NCI-H748 (cell line): Measurements from ENCODE around the gene GIPC1.
A peak's percentile ranks its signal among the peaks of the same experiment; 100 is the strongest.
"Not testable (repeated sequence)": the region's sequence is repeated elsewhere in the genome, so short reads cannot be mapped to it uniquely, and the experiment has no call there.

Experiments
- DNase-seq: peaks from one replicate; lab custom pipeline; 2025; ENCODE audit not compliant: unreplicated experiment; lab: John Stamatoyannopoulos, UW

Gene GIPC1

DNA sequence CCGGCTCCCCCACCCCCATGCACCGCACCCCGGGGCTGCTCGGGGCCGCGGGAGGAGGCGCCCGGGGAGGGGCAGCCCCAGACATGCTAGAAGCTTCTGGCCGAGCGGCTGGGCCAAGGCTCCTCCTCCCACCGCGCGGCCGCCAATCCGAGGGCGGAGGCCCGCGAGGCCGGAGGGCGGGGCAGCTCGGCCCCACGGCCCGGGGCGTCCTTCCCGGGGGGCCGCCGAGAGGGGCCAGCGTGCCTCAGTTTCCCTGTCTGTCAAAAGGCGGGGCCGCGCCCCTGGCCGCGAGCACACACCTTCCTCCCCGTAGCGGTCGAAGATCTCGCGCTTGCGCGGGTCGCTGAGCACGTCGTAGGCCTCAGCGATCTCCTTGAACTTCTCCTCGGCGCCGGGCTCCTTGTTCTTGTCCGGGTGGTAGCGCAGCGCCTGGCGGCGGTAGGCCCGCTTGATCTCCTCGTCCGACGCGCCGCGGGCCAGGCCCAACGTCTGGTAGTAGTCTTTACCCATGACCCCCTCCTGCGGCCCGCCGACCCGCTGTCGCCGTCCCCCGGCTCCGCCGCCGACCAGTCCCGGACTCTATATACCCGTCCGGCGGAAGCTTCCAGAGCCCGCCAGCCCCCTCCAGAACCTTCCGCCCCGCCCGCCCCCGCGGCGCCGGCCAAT, 22.0 kb upstream of the GIPC1 start, which contains the start of gene DNAJB1:
TSS of gene DNAJB1 (minus strand) at position 558 of the 666 bp plus-strand sequence. CDS start at position 510, 48 bp downstream.
- DNase-seq, result peak; percentile 62

DNA sequence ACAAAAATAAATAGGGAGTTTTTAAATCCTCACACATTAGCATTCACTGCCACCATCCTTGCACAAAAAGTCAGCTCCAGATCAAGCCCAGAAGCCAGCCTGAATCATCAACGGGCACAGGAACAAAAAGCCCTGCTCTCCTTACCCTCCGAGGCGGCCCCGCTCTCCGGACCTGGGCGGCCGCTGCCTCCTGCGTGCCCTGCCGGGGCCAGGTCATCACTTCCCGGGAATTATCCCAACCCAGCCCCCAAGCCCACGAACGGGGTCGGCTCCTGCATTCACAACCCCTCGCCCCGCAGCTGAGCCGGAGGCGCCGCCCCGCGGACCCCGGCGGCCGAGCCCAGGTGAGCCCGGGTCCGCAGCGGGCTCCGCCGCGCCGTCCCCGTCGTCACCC, 21.5 kb upstream of the GIPC1 start:
- DNase-seq, result peak; percentile 35

DNA sequence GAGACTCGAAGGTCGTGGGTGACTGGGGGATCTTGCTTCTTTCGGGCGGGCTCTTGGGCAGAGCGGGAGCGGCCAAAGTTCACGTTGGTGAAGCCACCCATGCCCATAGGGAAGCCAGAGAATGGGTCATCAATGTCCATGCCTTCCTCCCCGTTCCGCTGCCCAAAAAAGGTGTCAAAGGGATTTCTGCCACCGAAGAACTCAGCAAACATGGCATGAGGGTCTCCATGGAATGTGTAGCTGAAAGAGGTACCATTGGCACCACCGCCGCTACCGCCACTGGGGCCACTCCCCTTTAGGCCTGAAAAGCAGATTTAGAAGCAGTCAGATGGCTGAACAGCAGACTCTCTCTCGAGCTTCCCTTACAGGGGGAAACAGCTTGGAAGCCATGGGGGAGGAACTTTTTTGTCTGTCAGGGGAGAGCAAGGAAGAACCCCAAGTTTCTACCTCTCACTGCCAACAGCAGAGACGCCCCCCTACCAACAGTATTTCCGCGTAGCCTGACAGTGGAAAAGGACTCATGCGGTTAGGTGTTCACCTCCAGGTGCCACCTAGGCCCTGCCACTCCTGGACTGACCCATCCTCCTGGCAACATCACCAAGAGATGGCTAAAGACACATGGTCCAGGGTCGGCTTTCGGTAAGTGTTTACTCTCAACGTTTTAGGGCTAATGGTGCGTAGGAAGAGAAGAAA, 21.0 kb upstream of the GIPC1 start:
- DNase-seq, result no peak

DNA sequence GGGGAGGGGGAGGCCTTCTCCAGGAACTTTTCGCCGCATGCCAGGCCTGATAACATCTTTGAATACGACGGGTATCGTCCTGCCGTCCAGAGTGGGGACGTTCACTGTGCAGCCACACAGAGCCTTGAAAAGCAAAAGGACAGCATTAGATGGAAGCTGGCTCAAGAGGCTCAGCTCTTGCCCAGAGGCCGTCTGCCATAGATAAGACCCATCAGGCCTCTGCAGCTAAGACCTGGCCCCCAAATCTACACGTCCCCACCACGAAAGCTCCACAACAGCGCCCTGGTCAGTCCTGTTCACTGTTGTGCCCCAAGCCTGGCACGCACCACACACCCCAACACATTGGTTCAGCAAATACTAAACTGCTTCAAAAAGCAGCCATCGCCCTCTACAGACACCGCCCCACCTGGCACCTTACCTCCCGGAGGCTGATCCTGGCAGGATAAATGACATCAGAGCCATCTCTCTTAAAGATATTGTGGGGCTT, 20.2 kb upstream of the GIPC1 start:
- DNase-seq, result no peak

DNA sequence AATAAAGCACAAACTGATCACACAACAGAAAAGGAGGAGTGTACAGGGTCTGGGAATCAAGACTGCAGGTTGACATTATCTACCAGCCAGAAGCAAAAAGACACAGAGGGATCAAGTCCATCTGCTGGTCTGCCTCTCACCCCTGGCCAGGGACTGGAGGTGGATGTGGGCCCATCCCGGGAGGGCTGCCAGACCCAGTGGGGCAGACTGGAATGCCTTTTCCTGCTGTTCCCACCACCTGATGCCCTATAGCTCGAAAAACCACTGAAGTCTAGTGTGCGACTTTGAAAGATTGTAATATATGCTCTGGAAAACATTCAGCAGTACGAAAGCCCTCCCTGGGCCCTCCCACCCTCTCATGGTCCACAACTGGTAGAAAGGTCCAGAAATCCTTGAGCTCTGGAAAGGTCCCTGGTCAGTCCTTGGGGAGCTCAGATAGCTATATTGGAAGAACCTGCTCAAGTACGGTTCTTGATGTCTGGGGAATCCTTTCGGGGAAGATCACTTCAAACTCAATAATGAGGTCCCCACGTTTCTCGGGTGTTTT, 19.6 kb upstream of the GIPC1 start:
- no peak for DNase-seq

DNA sequence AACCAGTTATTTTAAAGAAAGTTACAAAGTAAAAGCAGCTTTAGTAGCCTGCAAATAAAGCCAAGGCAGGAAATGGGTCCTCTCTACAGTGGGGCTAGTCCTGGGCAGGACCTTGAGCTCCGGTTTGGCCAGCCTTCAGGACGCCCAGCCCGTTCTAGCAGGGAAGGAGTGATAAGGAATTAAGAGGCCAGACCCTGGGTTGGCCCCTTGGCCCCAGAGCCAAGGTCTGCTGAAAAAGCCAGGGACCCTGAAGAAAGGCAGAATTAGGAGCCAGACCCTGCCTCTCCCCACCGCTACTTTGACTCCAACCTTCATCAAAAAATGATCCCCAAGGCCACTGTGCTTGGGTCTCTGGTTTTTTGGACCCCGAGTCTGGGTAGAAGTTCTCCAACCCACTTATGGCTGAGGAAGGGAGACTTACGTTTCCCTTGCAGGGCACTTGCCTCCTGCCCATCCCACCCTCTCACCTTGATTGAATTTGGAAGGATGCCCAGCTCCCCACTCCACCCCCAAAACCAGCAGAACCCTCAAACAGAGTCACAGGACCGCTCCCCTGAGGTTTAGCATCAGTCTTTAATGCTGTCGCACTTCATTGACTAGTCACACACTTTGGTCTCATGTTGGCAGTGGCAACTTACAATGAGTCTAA, 18.4 kb upstream of the GIPC1 start:
- no peak for DNase-seq

DNA sequence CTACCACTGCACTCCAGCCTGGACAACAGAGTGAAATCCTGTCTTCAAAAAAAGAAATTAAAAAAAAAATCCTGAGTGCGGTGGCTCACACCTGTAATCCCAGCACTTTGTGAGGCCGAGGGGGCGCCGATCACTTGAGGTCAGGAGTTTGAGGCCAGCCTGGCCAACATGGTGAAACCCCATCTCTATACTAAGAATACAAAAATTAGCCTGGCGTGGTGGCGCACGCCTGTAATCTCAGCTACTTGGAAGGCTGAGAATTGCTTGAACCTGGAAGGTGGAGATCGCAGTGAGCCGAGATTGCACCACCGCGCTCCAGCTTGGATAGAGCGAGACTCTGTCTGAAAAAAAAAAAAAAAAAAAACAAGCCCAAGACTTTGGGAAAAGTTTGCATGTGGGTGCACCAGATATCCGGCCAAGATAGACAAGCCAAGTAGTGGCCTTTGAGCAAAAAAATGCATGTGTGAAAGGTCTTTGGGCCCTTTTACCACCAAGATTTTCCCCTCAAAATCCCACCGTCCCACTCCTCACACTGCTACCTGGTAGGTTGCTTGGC, 16.6 kb upstream of the GIPC1 start:
- DNase-seq, result no peak

DNA sequence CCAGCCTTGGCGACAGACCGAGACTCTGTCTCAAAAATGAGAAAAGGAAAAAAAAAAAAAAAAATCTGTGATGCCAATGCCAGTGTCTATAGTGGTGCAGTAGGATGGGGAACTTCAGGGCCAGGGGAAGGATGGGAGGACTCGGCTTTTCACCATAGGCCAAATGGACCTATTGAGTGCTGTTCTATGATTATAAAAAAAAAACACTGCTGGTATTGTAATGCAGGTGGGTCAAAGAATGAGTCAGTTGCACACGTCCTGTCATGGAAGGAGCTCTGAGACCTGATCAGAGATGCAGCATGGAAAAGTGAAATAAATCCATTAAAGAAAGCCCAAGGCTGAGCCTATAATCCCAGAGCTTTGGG, 15.3 kb upstream of the GIPC1 start:
- no peak for DNase-seq

DNA sequence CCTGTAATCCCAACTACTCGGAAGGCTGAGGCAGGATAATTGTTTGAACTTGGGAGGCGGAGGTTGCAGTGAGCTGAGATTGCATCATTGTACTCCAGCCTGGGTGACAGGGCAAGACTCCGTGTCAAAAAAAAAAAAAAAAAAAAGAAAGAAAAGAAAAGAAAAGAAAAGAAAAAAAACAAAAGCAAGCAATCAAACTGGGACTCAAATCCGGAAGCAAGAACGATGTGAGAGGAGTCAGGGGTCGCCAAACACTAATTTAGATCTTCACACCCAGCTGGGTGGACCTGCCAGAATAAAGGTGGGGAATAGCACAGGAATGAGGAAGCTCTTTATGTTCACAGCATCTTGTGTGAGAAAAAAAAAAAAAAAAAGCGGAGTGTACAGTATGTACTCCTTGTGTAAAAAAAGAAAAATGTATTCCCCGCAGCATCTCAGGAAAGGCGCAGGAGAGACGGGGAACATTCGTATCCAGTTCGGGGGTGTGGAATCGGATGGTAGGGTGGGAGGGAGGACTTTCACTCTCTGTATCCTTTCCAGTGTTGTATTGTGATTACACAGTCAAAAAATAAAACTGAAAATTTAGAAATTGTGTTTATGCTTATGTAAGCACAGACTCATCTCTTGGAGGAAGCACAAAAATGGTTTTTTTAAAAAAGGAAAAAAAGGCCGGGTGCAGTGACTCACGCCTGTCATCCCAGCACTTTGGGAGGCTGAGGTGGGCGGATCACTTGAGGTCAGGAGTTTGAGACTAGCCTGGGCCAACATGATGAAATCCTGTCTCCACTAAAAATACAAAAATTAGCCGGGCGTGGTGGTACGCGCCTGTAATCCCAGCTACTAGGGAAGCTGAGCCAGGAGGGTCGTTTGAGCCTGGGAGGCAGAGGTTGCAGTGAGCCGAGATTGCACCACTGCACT, 14.6 kb upstream of the GIPC1 start:
- DNase-seq, result no peak

DNA sequence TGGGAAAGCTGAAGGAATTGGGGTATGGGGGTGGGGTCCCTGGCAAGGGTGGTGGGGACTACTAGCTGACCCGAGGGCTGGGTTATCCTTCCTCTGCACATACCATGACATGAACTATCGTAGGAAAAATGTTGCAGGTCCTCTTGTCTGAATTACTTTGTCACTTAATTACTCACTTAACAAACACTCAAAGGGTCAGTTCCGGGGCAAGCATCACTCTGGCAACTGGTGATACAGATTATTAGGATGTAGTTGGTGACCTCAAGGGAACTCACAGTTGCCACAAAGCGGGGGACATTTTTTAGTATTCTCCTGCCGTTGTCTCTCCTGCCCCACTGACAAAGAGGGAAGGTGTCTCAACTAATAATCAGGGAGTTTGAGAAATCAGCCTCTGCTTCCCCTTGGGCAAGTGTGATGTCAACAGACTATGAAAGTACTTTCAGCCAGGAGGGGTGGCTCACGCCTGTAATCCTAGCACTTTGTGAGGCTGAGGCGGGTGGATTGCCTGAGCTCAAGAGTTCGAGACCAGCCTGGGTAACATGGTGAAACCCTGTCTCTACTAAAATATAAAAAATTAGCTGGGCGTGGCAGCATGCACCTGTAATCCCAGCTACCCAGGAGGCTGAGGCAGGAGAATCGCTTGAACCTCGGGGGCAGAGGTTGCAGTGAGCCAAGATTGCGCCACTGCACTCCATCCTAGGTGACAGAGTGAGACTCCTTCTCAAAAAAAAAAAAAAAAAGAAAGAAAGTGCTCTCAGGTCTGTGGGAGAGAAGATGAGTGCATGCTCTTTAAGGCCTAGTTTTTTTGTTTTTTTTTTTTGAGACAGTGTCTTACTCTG, 12.0 kb upstream of the GIPC1 start:
- DNase-seq, result no peak

DNA sequence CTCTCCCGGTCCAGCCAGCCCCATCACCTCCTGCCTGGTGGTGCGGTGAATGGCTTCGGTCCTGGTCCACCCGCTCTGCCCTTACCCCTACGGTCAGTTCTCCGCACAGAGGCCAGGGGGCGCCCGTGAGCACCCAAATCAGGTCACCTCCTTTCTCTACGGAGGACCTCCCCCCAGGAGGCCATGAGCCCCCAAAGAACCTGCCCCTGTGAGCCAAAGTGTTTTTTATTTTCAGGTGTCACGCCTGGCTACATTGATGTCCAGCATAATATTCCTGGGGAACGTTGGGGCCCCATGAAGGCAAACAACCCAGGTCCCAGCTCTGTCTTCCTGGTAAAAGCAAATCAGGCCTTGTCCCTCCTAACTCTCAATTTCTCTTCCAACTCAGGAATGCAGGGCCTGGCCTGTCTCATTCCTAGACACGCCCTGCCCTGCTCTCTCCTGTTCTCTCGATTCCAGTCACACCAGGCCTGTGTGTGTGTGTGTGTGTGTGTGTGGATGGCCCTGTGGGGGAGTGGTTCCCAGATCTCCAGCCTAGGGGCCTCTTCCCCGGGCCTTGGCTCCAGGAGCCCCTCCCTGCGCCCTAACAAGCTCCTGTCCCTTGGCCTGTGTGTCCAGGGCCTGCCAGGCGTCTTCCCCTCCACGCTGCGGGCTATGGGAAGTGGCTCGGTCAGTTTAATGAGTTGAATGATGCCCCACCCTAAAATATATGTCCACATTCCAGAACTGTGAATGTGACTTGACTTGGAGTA, 9.7 kb upstream of the GIPC1 start:
- peak; percentile 17 for DNase-seq

DNA sequence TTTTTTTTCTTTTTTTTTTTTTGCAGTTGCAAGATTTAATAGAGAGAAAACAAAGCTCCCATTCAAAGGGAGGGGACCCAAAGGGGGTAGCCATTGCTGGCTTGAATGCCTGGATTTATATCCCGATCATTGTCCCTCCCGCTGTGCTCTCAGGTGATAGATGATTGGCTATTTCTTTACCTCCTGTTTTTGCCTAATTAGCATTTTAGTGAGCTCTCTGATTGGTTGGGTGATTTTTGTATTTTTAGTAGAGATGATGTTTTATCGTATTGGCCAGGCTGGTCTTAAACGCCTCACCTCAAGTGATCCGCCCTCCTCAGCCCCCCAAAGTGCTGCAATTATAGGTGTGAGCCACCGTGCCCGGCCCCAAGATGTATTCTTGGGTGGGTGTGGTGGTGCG, 8.6 kb upstream of the GIPC1 start:
- DNase-seq, result not testable (repeated sequence)

DNA sequence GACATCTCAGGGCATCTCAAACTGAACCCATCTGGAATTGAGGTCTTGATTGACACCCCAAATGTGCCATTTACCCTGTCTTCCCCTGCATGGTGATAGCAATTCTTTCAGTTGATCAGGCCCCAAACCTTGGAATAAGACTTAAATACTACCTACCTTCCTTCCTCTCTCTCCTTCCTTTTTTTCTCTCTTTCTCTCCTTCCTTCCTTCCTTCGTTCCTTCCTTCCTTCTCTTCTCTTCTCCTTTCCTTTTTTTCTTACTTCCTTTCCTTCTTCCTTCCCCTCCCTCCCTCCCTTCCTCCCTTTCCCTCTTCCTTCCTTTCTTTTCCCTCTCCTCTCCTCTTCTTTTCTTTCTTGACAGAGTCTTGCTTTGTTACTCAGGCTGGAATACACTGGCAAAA, 7.4 kb upstream of the GIPC1 start:
- no peak for DNase-seq

DNA sequence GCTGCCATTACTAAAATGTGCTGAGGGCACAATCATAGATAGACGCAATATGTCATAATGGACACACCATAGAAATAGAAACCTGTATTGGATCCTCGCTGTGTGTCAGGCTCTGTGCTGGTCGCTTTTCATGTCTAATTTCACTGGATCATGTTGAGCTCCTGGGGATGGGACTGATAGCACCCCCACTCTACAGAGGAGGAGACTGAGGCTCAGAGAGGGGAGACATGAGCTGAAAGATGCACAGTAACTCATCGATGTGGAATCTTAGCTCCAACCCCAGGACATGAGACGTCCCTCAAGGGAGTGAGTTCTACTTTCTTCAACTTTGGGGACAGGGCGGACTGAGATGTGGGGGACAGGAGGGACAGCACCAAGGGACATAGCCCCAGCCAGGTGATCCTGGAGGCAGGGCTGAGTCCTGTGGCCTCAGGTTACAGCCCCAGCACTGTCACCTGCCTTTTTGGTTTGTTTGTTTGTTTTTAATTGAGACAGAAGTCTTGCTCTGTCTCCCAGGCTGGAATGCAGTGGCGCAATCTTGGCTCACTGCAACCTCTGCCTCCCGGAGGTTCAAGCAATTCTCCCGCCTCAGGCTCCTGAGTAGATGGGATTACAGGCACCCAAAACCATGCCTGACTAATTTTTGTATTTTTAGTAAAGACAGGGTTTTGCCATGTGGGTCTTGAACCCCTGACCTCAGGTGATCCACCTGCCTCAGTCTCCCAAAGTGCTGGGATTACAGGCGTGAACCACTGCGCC, 6.6 kb upstream of the GIPC1 start:
- peak; percentile 17 for DNase-seq

DNA sequence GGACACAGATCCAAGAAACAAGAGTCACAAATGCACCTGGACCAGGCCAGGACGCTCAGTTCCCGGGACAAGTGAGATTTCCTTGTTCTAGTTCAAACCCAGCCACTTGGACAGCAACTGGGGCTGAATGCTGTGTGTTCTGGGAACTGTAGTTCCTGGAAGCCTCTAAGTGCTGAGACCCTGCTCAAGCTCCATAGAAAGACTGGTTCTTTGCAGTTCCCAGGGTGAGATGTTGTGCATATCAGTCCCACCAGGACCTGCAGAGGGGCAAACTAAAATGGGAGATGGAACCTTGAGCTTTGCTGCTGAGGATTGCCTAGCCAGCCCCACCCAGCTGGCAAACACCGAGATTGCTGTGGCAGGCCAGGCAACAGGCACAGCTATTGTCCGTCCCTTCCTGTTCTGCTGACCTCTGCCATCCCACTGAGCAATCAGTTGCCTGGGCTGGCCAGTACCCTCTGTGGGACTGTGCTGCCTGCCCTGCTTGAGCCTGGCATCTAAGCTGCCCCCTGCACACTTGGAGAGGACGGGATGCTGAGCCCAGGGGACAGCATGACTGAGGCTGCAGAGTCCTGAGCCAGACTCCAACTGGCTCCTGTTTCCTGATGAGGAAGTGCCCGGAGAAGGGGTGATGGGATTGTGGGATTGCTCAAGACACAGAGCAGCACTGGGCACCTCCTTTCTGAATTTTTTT, 1.4 kb upstream of the GIPC1 start:
- DNase-seq, result no peak

DNA sequence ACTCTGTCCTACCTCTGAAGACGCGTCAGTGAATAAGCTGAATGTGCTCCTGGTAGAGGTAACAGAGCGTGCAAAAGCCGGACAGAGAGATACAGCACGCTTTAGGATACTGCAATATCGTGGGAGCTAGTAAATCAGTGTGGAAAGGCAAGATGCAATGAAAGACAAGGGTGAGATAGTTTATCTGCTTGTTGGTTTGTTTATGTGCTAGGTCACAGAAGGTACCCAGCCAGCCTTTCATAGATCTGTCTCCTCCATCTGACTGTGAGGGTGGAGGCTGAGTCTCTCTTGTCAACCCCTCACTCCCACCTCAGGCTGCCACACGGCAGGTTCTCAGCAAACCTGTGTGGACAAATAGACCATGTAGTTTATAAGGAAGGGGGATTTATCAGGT, 904 bp upstream of the GIPC1 start:
- no peak for DNase-seq

DNA sequence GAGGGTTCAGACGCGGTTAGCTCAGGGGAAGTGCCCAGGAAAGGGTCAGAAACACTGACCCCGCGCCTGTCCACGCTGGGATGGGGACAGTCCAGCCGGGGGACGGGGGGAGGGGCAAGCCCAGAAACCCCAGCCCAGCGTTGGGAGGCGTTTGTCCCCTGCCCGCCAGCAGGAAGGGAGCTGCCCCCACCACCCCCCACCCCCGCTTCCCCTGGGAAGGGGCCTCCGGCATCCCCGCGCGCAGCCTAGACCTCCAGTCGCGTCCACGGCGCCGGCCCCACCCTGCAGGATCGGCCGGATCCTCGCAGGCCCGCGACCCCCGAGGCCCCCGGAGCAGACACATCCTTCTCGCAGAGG, 277 bp downstream of the GIPC1 start:
- peak; percentile 30 for DNase-seq
